A549 (cell line): Measurements from ENCODE around the gene TEC. TPM values are rescaled to one million over a fixed set of nuclear protein-coding genes. Genes with fewer than 3 reads are reported as not detected.

Experiments
- ATAC-seq, 2 experiments: fragments of 200-7000 bp in 1 of 2; fragments of >200 bp in 1 of 2; cut with Nextera tagmentation in 1 of 2; cut with Tn5 transposase in 1 of 2; 3 replicates each; pipeline versions ENCODE4 v1.8.0 to v1.9.1; 2018 to 2020; ENCODE audit warnings: mild to moderate bottlenecking in 1 of 2, moderate library complexity in 1 of 2
- CTCF ChIA-PET: fragments of 300-600 bp; sonication (Branson Sonifier 250); formaldehyde crosslinking; extraction: SDS; loops from one replicate; lab custom pipeline; 2021; ENCODE audit warnings: antibody characterized with exemption, inconsistent platforms; lab: Yijun Ruan, JAX
- POLR2A ChIA-PET: fragments of 350-600 bp; formaldehyde crosslinking; extraction: SDS; loops from one replicate; lab custom pipeline; 2021; ENCODE audit warnings: antibody characterized with exemption, inconsistent platforms; lab: Yijun Ruan, JAX
- DNase-seq, 2 experiments: peaks; one replicate each; pipeline versions ENCODE4 v3.0.0 to v3.0.0-alpha.2; 2011 to 2016; ENCODE audit warnings: low read depth in 1 of 2, low spot score in 1 of 2
- FAIRE-seq: peaks from 2 replicates; lab custom pipeline; 2011; peaks lifted over from hg19 to GRCh38; lab: Jason Lieb, UNC
- H3K27ac ChIP-seq, 2 experiments: fragments of >200 bp; sonication (Bioruptor Twin); formaldehyde crosslinking; 3 replicates each; pipeline ENCODE4 v1.5.1; 2016 to 2017
- H3K4me1 ChIP-seq: fragments of >200 bp; sonication (Bioruptor Twin); formaldehyde crosslinking; 3 replicates; pipeline ENCODE4 v1.6.1; 2016
- H3K4me2 ChIP-seq: fragments of >200 bp; sonication (Bioruptor Twin); formaldehyde crosslinking; 3 replicates; pipeline ENCODE4 v1.6.1; 2016
- H3K4me3 ChIP-seq: fragments of >200 bp; sonication (Bioruptor Twin); formaldehyde crosslinking; 3 replicates; pipeline ENCODE4 v1.5.1; 2016
- H3K9me3 ChIP-seq: fragments of >200 bp; sonication (Bioruptor Twin); formaldehyde crosslinking; 3 replicates; pipeline ENCODE4 v1.6.1; 2016
- ATOH8 ChIP-seq: fragments of 250-450 bp; sonication (Bioruptor Pico); IDR thresholded peaks from 2 replicates; pipeline ENCODE4 v1.5.0; 2020; ENCODE audit warnings: low read depth, mild to moderate bottlenecking, moderate library complexity
- CBX8 ChIP-seq: fragments of 200-600 bp; sonication (generic); IDR thresholded peaks from 2 replicates; pipeline ENCODE4 v1.6.1; 2016
- CHD2 ChIP-seq: fragments of 150-350 bp; IDR thresholded peaks from 2 replicates; pipeline ENCODE4 v1.6.1; 2014; ENCODE audit warnings: low read length; ENCODE audit not compliant: partially characterized antibody
- CHD4 ChIP-seq: fragments of 200-600 bp; sonication (generic); IDR thresholded peaks from 2 replicates; pipeline ENCODE4 v1.6.1; 2016; ENCODE audit warnings: antibody characterized with exemption, mild to moderate bottlenecking, borderline replicate concordance
- CTCF ChIP-seq: fragments of >200 bp; sonication (Bioruptor Twin); formaldehyde crosslinking; IDR thresholded peaks from 3 replicates; pipeline ENCODE4 v1.5.1; 2016
- E2F6 ChIP-seq: IDR thresholded peaks from 2 replicates; pipeline ENCODE4 v1.6.1; 2012; ENCODE audit warnings: low read depth, borderline replicate concordance
- ELK1 ChIP-seq: fragments of 150-350 bp; IDR thresholded peaks from 2 replicates; pipeline ENCODE4 v1.6.1; 2014; ENCODE audit warnings: low read depth, mild to moderate bottlenecking, low read length
- ESRRA ChIP-seq: fragments of 150-350 bp; IDR thresholded peaks from 2 replicates; pipeline ENCODE4 v1.6.1; 2014; ENCODE audit warnings: mild to moderate bottlenecking, low read length, borderline replicate concordance
- FOSL2 ChIP-seq, 2 experiments: fragments of 450-650 bp in 1 of 2; fragments of >200 bp in 1 of 2; sonication (Bioruptor Twin) in 1 of 2; formaldehyde crosslinking; IDR thresholded peaks; 2 replicates each; pipeline versions ENCODE4 v1.5.0 to v1.6.1; 2016 to 2020; ENCODE audit warnings: mild to moderate bottlenecking in 1 of 2, moderate library complexity in 1 of 2
- FOXS1 ChIP-seq: fragments of 250-450 bp; sonication (Bioruptor Pico); IDR thresholded peaks from 2 replicates; pipeline ENCODE4 v1.5.0; 2020; ENCODE audit warnings: mild to moderate bottlenecking, moderate library complexity
- HOXB13 ChIP-seq: fragments of 250-450 bp; sonication (Bioruptor Pico); IDR thresholded peaks from 2 replicates; pipeline ENCODE4 v1.5.0; 2020; ENCODE audit warnings: low read depth, mild to moderate bottlenecking, moderate library complexity
- JUNB ChIP-seq: fragments of >200 bp; sonication (Bioruptor Twin); formaldehyde crosslinking; IDR thresholded peaks from 2 replicates; pipeline ENCODE4 v1.6.1; 2016
- KDM1A ChIP-seq: fragments of 200-600 bp; sonication (generic); IDR thresholded peaks from 2 replicates; pipeline ENCODE4 v1.6.1; 2016; ENCODE audit warnings: low read depth, mild to moderate bottlenecking
- MAFK ChIP-seq: fragments of 450-650 bp; IDR thresholded peaks from 2 replicates; pipeline ENCODE4 v1.6.1; 2014; ENCODE audit not compliant: partially characterized antibody
- NFE2L2 ChIP-seq: fragments of 150-350 bp; conservative IDR thresholded peaks from 2 replicates; pipeline ENCODE4 v1.6.1; 2014; ENCODE audit warnings: low read length
- PBX3 ChIP-seq: IDR thresholded peaks from 2 replicates; pipeline ENCODE4 v1.6.1; 2012
- POLR2AphosphoS2 ChIP-seq: conservative IDR thresholded peaks from 2 replicates; pipeline ENCODE4 v1.6.1; 2012; ENCODE audit warnings: low read length, improper control_type of control experiment, inconsistent platforms
- RARB ChIP-seq: fragments of 250-450 bp; sonication (Bioruptor Pico); IDR thresholded peaks from 2 replicates; pipeline ENCODE4 v1.8.0; 2021; ENCODE audit warnings: mild to moderate bottlenecking, moderate library complexity
- RCOR1 ChIP-seq: fragments of 150-350 bp; IDR thresholded peaks from 2 replicates; pipeline ENCODE4 v1.6.1; 2014; ENCODE audit warnings: antibody characterized with exemption, low read length, low read depth
- SMC3 ChIP-seq: fragments of >200 bp; sonication (Bioruptor Twin); formaldehyde crosslinking; IDR thresholded peaks from 3 replicates; pipeline ENCODE4 v1.6.1; 2018; ENCODE audit warnings: inconsistent platforms
- TP53 ChIP-seq: fragments of 250-450 bp; sonication (Bioruptor Pico); IDR thresholded peaks from 2 replicates; pipeline ENCODE4 v1.5.0; 2021; ENCODE audit warnings: mild to moderate bottlenecking, moderate library complexity
- ZC3H11A ChIP-seq: fragments of 450-650 bp; IDR thresholded peaks from 2 replicates; pipeline ENCODE4 v1.6.1; 2014; ENCODE audit warnings: antibody characterized with exemption, mild to moderate bottlenecking
- ZFP36 ChIP-seq: fragments of 450-650 bp; IDR thresholded peaks from 2 replicates; pipeline ENCODE4 v1.6.1; 2014; ENCODE audit warnings: borderline replicate concordance; ENCODE audit not compliant: partially characterized antibody
- ZNF302 ChIP-seq: fragments of 250-450 bp; sonication (Bioruptor Pico); IDR thresholded peaks from 2 replicates; pipeline ENCODE4 v1.9.0; 2021; ENCODE audit warnings: inconsistent platforms, mild to moderate bottlenecking, moderate library complexity
- ZSCAN20 ChIP-seq: fragments of 250-450 bp; sonication (Bioruptor Pico); IDR thresholded peaks from 2 replicates; pipeline ENCODE4 v1.8.0; 2022; ENCODE audit warnings: mild to moderate bottlenecking, moderate library complexity
- WGBS: methylation state at CpG from one replicate; pipeline ENCODE4 v1.1.6; 2017; ENCODE audit errors: missing lambda C conversion rate; 5-methylcytosine and 5-hydroxymethylcytosine counted together
- polyA plus RNA-seq, 4 experiments: library from polyadenylated mRNA; depleted of rRNA in 3 of 4; stranded (reverse); fragments of >200 nt; fragmentation: RNase III in 1 of 4; extraction: RNeasy Plus Mini Kit Qiagen cat#74134 plus additional on column Dnase treatment in 1 of 4; gene quantifications; 2 replicates in 3 of 4; 3 replicates in 1 of 4; pipeline ENCODE4 v1.2.3, GENCODE V29; 2011 to 2017
- TF ChIP-seq, protein P1 (sequence below): IDR thresholded peaks from 2 replicates; pipeline ENCODE4 v1.6.1; 2012

TEC gene
- polyA plus RNA-seq, 2 of the 4 experiments (the other 2 are of a cell fraction), result 1.2 to 1.6 TPM

GRCh38 chr4:48175806-48176205 lies 93.8 kb downstream of the TEC start:
- no peak for FAIRE-seq
- H3K27ac ChIP-seq, result 0 out of 6 replicates have a peak overlapping the region, but pooled peaks of 1 of the 2 experiments have one; percentile 53
- CTCF ChIA-PET, result no interaction called here

GRCh38 chr4:48175328-48175727 lies 94.3 kb downstream of the TEC start:
- DNase-seq, result no peak
- TF ChIP-seq ZFP36 (no peak), RARB (CRISPR knock-in tag) (no peak)
- TF ChIP-seq, protein P1, sequence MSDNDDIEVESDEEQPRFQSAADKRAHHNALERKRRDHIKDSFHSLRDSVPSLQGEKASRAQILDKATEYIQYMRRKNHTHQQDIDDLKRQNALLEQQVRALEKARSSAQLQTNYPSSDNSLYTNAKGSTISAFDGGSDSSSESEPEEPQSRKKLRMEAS, result no peak
- Histone ChIP-seq H3K4me1 (peaks cover 27% of the 10 kb centered on the region), H3K4me2 (no peak overlapping the region), H3K4me3 (no peak overlapping the region), H3K9me3 (no peaks in the 10 kb centered on the region), H3K27ac (peak overlapping the region in 1 of 2 experiments; percentile 59; a peak in 3 of 6 replicates)
- POLR2A ChIA-PET, result no interaction called here
- no peak for FAIRE-seq
- ATAC-seq, result no peak
- CTCF ChIA-PET, result no interaction called here
- WGBS, result 80% methylated on average over 7 of the region's 7 CpGs

More at GRCh38 chr4:48175806-48176205, 93.8 kb downstream of the TEC start:
- H3K4me1 ChIP-seq, result peaks cover 30% of the 10 kb centered on the region
- POLR2A ChIA-PET, result no interaction called here
- no peaks in the 10 kb centered on the region for H3K9me3 ChIP-seq
- TF ChIP-seq JUNB (no peak), ZNF302 (CRISPR knock-in tag) (no peak), CBX8 (no peak), TP53 (CRISPR knock-in tag) (no peak), ESRRA (no peak), HOXB13 (CRISPR knock-in tag) (no peak), PBX3 (no peak), SMC3 (no peak)
- TF ChIP-seq, all 56 proteins: peak for 0
- ATAC-seq, result no peak
- H3K4me3 ChIP-seq, result no peak overlapping the region
- no peak overlapping the region for H3K4me2 ChIP-seq
- no peak for DNase-seq

DNA sequence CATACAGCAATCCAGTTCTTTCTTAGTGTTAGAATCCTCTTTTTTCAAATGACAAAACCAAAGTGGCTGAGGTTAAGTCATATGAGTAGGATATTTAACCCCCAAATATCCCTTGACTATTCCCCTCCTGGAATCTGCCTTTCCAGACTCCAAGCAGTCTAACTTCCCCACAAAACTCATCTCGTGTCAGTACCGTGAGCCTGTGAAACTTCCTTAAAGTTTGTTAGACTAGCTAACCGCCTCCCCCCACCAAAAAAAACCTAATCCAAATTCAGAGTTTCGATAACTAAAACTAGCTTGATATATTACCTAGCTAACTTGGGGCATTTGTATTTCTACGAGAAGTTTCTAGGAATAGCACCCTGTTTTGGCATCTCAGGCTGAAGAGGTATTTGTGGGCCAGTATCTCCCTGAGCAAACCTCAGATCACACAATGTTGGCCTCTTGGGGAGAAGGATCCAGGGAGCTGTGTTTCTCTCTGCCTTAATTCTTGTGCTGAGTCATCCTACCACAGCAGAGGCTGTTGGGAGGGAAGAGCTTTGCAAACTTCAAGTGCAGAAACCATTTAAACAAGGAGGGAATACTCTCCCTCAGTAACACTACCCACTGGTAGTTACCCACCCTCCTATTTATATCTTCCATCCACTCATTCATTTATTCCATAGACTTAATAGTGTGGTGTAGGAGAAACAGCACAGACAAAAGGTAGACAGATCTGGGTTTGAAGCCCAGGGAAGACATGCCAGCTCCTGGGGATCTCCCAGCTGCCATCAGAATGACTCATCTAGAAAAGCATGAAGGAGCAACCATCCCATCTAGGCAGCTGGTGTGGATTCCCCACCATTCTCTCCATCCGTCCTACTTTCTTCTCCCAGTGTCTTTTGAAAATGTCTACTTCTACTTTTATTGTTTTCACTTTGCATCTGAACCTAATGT lies 96.3 kb downstream of the TEC start:
- FAIRE-seq (no peak), ATAC-seq (peak; percentile 85 to 89), DNase-seq (peak; percentile 41 to 53)
- Histone ChIP-seq H3K4me2 (peak overlapping the region; percentile 43), H3K4me1 (peaks cover 24% of the 10 kb centered on the region), H3K27ac (peak overlapping the region; percentile 71 to 86), H3K4me3 (no peak overlapping the region), H3K9me3 (no peaks in the 10 kb centered on the region)
- POLR2A ChIA-PET, result no interaction called here
- 73% methylated on average over 6 of the region's 6 CpGs for WGBS
- CTCF ChIA-PET, result interaction anchor here (0.8 to 1.2 kb wide), 2 partner anchors 31 to 46 kb away, joined by 3 read pairs; no protein-coding TSS in a partner anchor
- no peak for TF ChIP-seq CTCF
- TF ChIP-seq MAFK, result peak; percentile 78
- peak; percentile 31; the same call in 1 of the 2 replicates for TF ChIP-seq FOSL2 (IDR thresholded peaks at IDR 0.05)
- TF ChIP-seq FOSL2 (CRISPR knock-in tag; IDR thresholded peaks at IDR 0.05), result peak; percentile 53
- no peak for TF ChIP-seq FOXS1 (CRISPR knock-in tag)
- TF ChIP-seq ELK1, result no peak
- peak; percentile 52; the same call in 1 of the 2 replicates for TF ChIP-seq NFE2L2
- no peak for TF ChIP-seq KDM1A
- no peak for TF ChIP-seq ATOH8
- TF ChIP-seq CHD4, result no peak
- TF ChIP-seq E2F6, result no peak
- TF ChIP-seq ZC3H11A, result no peak
- TF ChIP-seq CHD2, result no peak
- TF ChIP-seq ZSCAN20, result no peak
- no peak for TF ChIP-seq PBX3
- no peak for TF ChIP-seq RCOR1
- no peak for TF ChIP-seq POLR2AphosphoS2
